K562 (cell line): ENCODE results near the gene TSEN54. TPM values are rescaled to one million over a fixed set of nuclear protein-coding genes. Genes with fewer than 3 reads are reported as not detected.

Source experiments
- ATAC-seq: fragments of 200-7000 bp; cut with Tn5 transposase; 3 replicates; pipeline ENCODE4 v1.9.1; 2020; ENCODE audit warnings: moderate library complexity
- BruUV-seq: library from RNA; stranded (reverse); fragments of 400-500 nt; replicated peaks from 2 replicates; lab custom pipeline; 2021; lab: Mats Ljungman, UMichigan
- CTCF ChIA-PET: fragments of 300-600 bp; formaldehyde crosslinking; extraction: SDS; loops from one replicate; lab custom pipeline; 2021; ENCODE audit warnings: low intra/inter-chr PET ratio; lab: Yijun Ruan, JAX
- POLR2A ChIA-PET: fragments of 300-600, 350-650 bp; sonication (Branson Sonifier 250); formaldehyde crosslinking; extraction: SDS; loops from one replicate; lab custom pipeline; 2021; ENCODE audit warnings: antibody characterized with exemption, inconsistent platforms; lab: Yijun Ruan, JAX
- DNase-seq, 4 experiments: peaks; one replicate each; pipeline versions ENCODE4 v3.0.0 to v3.0.0-alpha.2; 2011 to 2018; ENCODE audit warnings: low spot score in 3 of 4, mixed read lengths in 3 of 4; ENCODE audit errors: extremely low read depth in 1 of 4
- FAIRE-seq: peaks from 2 replicates; lab custom pipeline; 2011; peaks lifted over from hg19 to GRCh38; lab: Jason Lieb, UNC
- H2AFZ ChIP-seq: 2 replicates; pipeline ENCODE4 v1.6.0; 2011; ENCODE audit warnings: low read depth, low read length, control low read depth, inconsistent platforms
- H3K27ac ChIP-seq: fragments of 200-600 bp; 3 replicates; pipeline ENCODE4 v1.8.0; 2011; ENCODE audit warnings: low read depth, mild to moderate bottlenecking, control low read depth, inconsistent platforms, low read length, moderate library complexity, mixed read lengths; ENCODE audit errors: extremely low read depth
- H3K27me3 ChIP-seq, 2 experiments: fragments of 300-600 bp in 1 of 2; 2 replicates in 1 of 2; 3 replicates in 1 of 2; pipeline versions ENCODE4 v1.6.0 to v1.8.0; 2011; ENCODE audit warnings: inconsistent platforms in 2 of 2, low read length in 2 of 2, mild to moderate bottlenecking in 1 of 2, mixed read lengths in 1 of 2, moderate library complexity in 1 of 2; ENCODE audit not compliant: control insufficient read depth in 2 of 2, insufficient read depth in 2 of 2
- H3K36me3 ChIP-seq: fragments of 300-600 bp; 3 replicates; pipeline ENCODE4 v1.8.0; 2011; ENCODE audit warnings: mild to moderate bottlenecking, low read length, inconsistent platforms; ENCODE audit not compliant: control insufficient read depth, insufficient read depth
- H3K4me1 ChIP-seq, 2 experiments: fragments of 200-600 bp in 1 of 2; replicated peaks in 1 of 2; 2 replicates in 1 of 2; 3 replicates in 1 of 2; pipeline versions ENCODE4 v1.5.1 to v1.8.0; 2011; ENCODE audit warnings: inconsistent platforms in 2 of 2, low read length in 2 of 2, mild to moderate bottlenecking in 1 of 2, mixed read lengths in 1 of 2, moderate library complexity in 1 of 2; ENCODE audit not compliant: control insufficient read depth in 2 of 2, insufficient read depth in 2 of 2
- H3K4me2 ChIP-seq: 2 replicates; pipeline ENCODE4 v1.6.1; 2011; ENCODE audit warnings: low read length, control low read depth, inconsistent platforms, mixed read lengths; ENCODE audit not compliant: insufficient read depth
- H3K4me3 ChIP-seq: fragments of 200-600 bp; sonication (generic), shearing (Covaris generic); 2 replicates; pipeline ENCODE4 v1.5.1; 2016; ENCODE audit warnings: control low read depth, inconsistent platforms
- H3K79me2 ChIP-seq: fragments of 200-600 bp; 3 replicates; pipeline ENCODE4 v1.8.0; 2011; ENCODE audit warnings: low read length, inconsistent platforms; ENCODE audit not compliant: control insufficient read depth, insufficient read depth
- H3K9ac ChIP-seq, 2 experiments: 2 replicates each; pipeline versions ENCODE4 v1.6.0 to v1.6.1; 2011; ENCODE audit warnings: low read depth in 2 of 2, low read length in 2 of 2, control low read depth in 1 of 2, inconsistent platforms in 1 of 2, mild to moderate bottlenecking in 1 of 2, mixed read lengths in 1 of 2; ENCODE audit not compliant: insufficient read depth in 1 of 2
- H3K9me1 ChIP-seq: one replicate; pipeline ENCODE4 v1.6.0; 2011; ENCODE audit warnings: inconsistent platforms, mild to moderate bottlenecking, low read length, moderate library complexity; ENCODE audit not compliant: control insufficient read depth, insufficient read depth
- H3K9me3 ChIP-seq: replicated peaks from 2 replicates; pipeline ENCODE4 v1.5.1; 2011; ENCODE audit warnings: low read depth, low read length, inconsistent platforms; ENCODE audit not compliant: control insufficient read depth, insufficient read depth
- H4K20me1 ChIP-seq: replicated peaks from 2 replicates; pipeline ENCODE4 v1.6.1; 2011; ENCODE audit warnings: low read length, inconsistent platforms, mixed read lengths; ENCODE audit not compliant: control insufficient read depth, insufficient read depth
- CBX5 ChIP-seq: IDR thresholded peaks from 2 replicates; pipeline ENCODE4 v1.6.1; 2014; ENCODE audit warnings: low read depth, borderline replicate concordance
- KLF1 ChIP-seq: fragments of 450-650 bp; IDR thresholded peaks from 2 replicates; pipeline ENCODE4 v1.6.1; 2016; ENCODE audit warnings: missing genetic modification characterization, missing compliant biosample characterization
- L3MBTL2 ChIP-seq: fragments of 450-650 bp; IDR thresholded peaks from 2 replicates; pipeline ENCODE4 v1.6.1; 2016; ENCODE audit warnings: mild to moderate bottlenecking, moderate library complexity
- MAFF ChIP-seq: IDR thresholded peaks from 2 replicates; pipeline ENCODE4 v1.6.1; 2012; ENCODE audit warnings: low read length, improper control_type of control experiment
- MXI1 ChIP-seq: IDR thresholded peaks from 2 replicates; pipeline ENCODE4 v1.6.1; 2011; ENCODE audit warnings: low read depth, mild to moderate bottlenecking, improper control_type of control experiment, low read length
- NR2C2 ChIP-seq, 2 experiments: fragments of 200-800 bp in 1 of 2; sonication (Bioruptor generic) in 1 of 2; sonication (generic) in 1 of 2; formaldehyde crosslinking in 1 of 2; IDR thresholded peaks; 2 replicates each; pipeline versions ENCODE4 v1.6.1 to v1.8.0; 2016 to 2022; ENCODE audit warnings: mild to moderate bottlenecking in 1 of 2, missing compliant biosample characterization in 1 of 2, missing genetic modification characterization in 1 of 2, missing genetic modification reagents in 1 of 2
- POLR2B ChIP-seq: fragments of 450-650 bp; IDR thresholded peaks from 2 replicates; pipeline ENCODE4 v1.6.1; 2018; ENCODE audit warnings: low read depth; ENCODE audit not compliant: partially characterized antibody
- TRIM28 ChIP-seq: fragments of 450-650 bp; IDR thresholded peaks from 2 replicates; pipeline ENCODE4 v1.6.1; 2017
- ZKSCAN3 ChIP-seq: fragments of 250-450 bp; sonication (Bioruptor Pico); IDR thresholded peaks from 2 replicates; pipeline ENCODE4 v1.4.0; 2020
- WGBS: fragments of 100-300 bp; shearing (Covaris generic); methylation state at CpG from one replicate; pipeline ENCODE4 v1.1.6; 2016; ENCODE audit warnings: low coverage, mixed read lengths; ENCODE audit not compliant: insufficient coverage; ENCODE audit errors: missing lambda C conversion rate; 5-methylcytosine and 5-hydroxymethylcytosine counted together
- in situ Hi-C: fragments of 300-500 bp; cut with MboI; formaldehyde crosslinking; loops from 4 replicates; pipeline ENCODE4 v1.15.0; 2018; ENCODE audit warnings: inconsistent platforms, mixed read lengths
- intact Hi-C: fragments of 100-400 bp; cut with micrococcal nuclease; formaldehyde crosslinking; loops from 2 replicates; pipeline ENCODE4 v1.14.2; 2022
- polyA plus RNA-seq, 8 experiments: library from polyadenylated mRNA; depleted of rRNA in 4 of 8; stranded (reverse) in 5 of 8; unstranded in 3 of 8; fragments of >200 nt; fragmentation: Nextera tagmentation in 2 of 8; fragmentation: Illumina TruSeq in 1 of 8; extraction: Ambion mirVana in 2 of 8; extraction: Trizol in 1 of 8; gene quantifications; 2 replicates each; pipeline versions ENCODE4 v1.2.1 to v1.2.3, GENCODE V29; 2011 to 2014; ENCODE audit warnings: inconsistent platforms in 1 of 8, missing spikeins in 1 of 8
- total RNA-seq, 7 experiments: library from RNA; depleted of rRNA in 6 of 7; stranded (reverse); fragments of >200 nt in 6 of 7; fragmentation: Illumina TruSeq in 2 of 7; extraction: Trizol in 2 of 7; gene quantifications; 2 replicates each; pipeline versions ENCODE4 v1.2.1 to v1.2.3, GENCODE V29; 2011 to 2021; ENCODE audit warnings: low replicate concordance in 1 of 7
- TF ChIP-seq, protein P1 (sequence below): fragments of 250-450 bp; sonication (Bioruptor Pico); IDR thresholded peaks from 2 replicates; pipeline ENCODE4 v1.8.0; 2021; ENCODE audit warnings: moderate library complexity, mild to moderate bottlenecking, inconsistent platforms
- TF ChIP-seq, protein P2 (sequence below): IDR thresholded peaks from 2 replicates; pipeline ENCODE4 v1.6.1; 2011; ENCODE audit warnings: borderline replicate concordance, low read depth, mild to moderate bottlenecking, moderate library complexity, low read length; ENCODE audit not compliant: insufficient read depth, poor library complexity, severe bottlenecking
- TF ChIP-seq, protein P3 (sequence below): fragments of 250-450 bp; sonication (Bioruptor Pico); IDR thresholded peaks from 2 replicates; pipeline ENCODE4 v1.8.0; 2022; ENCODE audit warnings: moderate library complexity, mild to moderate bottlenecking, inconsistent platforms

Gene TSEN54
- total and polyA plus RNA-seq, 9 of the 15 experiments (the other 6 are each of a cell fraction or from before 2014, with no cell fraction given) = 5.9 to 64.3 (median 48.9) TPM

DNA sequence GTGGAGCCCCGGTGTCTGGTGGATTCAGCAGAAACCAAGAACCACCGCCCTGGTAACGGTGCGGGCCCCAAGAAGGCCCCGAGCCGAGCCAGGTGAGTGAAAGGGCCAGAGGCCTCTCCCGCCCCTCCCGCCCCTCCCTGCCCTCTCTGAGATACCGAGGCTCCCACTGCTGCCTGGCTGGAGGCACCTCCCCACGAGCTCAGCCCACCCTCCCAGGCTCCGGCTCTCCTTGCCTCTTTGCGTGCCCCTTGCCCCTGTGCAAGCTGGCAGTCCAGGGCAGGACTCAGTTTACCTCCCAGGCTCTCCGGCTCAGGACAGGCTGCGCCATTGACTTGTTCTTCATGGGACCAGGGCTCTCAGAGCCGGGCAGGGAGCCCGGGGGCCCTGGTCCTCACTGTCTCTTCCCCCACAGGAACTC, 57.2 kb downstream of the TSEN54 start:
- FAIRE-seq = no peak
- Histone ChIP-seq H3K27me3 (no peaks in the 10 kb centered on the region), H3K9ac (no peak overlapping the region), H3K27ac (no peak overlapping the region), H3K9me1 (no peaks in the 10 kb centered on the region), H3K4me3 (no peak overlapping the region), H3K36me3 (no peaks in the 10 kb centered on the region; the same call in 2 of the 3 replicates), H4K20me1 (no peaks in the 10 kb centered on the region), H3K79me2 (no peaks in the 10 kb centered on the region), H3K4me2 (no peak overlapping the region), H2AFZ (no peak overlapping the region), H3K4me1 (peaks cover 11 to 39% of the 10 kb centered on the region in 2 experiments), H3K9me3 (no peaks in the 10 kb centered on the region)
- intact Hi-C loops (no loop called here), in situ Hi-C loops (no loop called here)
- DNase-seq = no peak
- 58% methylated on average over 9 of the region's 16 CpGs for WGBS
- TF ChIP-seq, protein P1, sequence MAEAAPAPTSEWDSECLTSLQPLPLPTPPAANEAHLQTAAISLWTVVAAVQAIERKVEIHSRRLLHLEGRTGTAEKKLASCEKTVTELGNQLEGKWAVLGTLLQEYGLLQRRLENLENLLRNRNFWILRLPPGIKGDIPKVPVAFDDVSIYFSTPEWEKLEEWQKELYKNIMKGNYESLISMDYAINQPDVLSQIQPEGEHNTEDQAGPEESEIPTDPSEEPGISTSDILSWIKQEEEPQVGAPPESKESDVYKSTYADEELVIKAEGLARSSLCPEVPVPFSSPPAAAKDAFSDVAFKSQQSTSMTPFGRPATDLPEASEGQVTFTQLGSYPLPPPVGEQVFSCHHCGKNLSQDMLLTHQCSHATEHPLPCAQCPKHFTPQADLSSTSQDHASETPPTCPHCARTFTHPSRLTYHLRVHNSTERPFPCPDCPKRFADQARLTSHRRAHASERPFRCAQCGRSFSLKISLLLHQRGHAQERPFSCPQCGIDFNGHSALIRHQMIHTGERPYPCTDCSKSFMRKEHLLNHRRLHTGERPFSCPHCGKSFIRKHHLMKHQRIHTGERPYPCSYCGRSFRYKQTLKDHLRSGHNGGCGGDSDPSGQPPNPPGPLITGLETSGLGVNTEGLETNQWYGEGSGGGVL (CRISPR knock-in tag) = no peak
- TF ChIP-seq, protein P2, sequence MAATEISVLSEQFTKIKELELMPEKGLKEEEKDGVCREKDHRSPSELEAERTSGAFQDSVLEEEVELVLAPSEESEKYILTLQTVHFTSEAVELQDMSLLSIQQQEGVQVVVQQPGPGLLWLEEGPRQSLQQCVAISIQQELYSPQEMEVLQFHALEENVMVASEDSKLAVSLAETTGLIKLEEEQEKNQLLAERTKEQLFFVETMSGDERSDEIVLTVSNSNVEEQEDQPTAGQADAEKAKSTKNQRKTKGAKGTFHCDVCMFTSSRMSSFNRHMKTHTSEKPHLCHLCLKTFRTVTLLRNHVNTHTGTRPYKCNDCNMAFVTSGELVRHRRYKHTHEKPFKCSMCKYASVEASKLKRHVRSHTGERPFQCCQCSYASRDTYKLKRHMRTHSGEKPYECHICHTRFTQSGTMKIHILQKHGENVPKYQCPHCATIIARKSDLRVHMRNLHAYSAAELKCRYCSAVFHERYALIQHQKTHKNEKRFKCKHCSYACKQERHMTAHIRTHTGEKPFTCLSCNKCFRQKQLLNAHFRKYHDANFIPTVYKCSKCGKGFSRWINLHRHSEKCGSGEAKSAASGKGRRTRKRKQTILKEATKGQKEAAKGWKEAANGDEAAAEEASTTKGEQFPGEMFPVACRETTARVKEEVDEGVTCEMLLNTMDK = no peak
- TF ChIP-seq POLR2B (no peak), ZKSCAN3 (CRISPR knock-in tag) (no peak), NR2C2 (CRISPR knock-in tag; IDR thresholded peaks at IDR 0.05) (no peak), NR2C2 (tag; IDR thresholded peaks at IDR 0.05) (no peak), MXI1 (no peak), KLF1 (tag) (no peak), L3MBTL2 (no peak), TRIM28 (no peak), CBX5 (no peak), MAFF (no peak)
- TF ChIP-seq, protein P3, sequence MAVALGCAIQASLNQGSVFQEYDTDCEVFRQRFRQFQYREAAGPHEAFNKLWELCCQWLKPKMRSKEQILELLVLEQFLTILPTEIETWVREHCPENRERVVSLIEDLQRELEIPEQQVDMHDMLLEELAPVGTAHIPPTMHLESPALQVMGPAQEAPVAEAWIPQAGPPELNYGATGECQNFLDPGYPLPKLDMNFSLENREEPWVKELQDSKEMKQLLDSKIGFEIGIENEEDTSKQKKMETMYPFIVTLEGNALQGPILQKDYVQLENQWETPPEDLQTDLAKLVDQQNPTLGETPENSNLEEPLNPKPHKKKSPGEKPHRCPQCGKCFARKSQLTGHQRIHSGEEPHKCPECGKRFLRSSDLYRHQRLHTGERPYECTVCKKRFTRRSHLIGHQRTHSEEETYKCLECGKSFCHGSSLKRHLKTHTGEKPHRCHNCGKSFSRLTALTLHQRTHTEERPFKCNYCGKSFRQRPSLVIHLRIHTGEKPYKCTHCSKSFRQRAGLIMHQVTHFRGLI (CRISPR knock-in tag) = no peak
- BruUV-seq = no TSS peak
- ATAC-seq = no peak
- CTCF ChIA-PET = no interaction called here
- POLR2A ChIA-PET = interaction anchor here (0.5 kb wide), 1 partner anchor 93 kb away, joined by 3 read pairs; the partner anchor contains the start of genes RECQL5 and SAP30BP
